D721Med (cell line): ENCODE data around the gene FBXO24.

Experiments
- DNase-seq: peaks from one replicate; pipeline ENCODE4 v3.0.0; 2011; ENCODE audit warnings: low spot score; ENCODE audit not compliant: insufficient read length
- FAIRE-seq: peaks from 2 replicates; lab custom pipeline; 2011; peaks lifted over from hg19 to GRCh38; lab: Jason Lieb, UNC
- TF ChIP-seq, protein P1 (sequence below): IDR thresholded peaks from 2 replicates; pipeline ENCODE4 v1.5.1; 2012; ENCODE audit warnings: mild to moderate bottlenecking, control low read depth; ENCODE audit not compliant: insufficient read depth; ENCODE audit errors: missing control alignments

FBXO24 gene

GRCh38 chr7:100590077-100590737, 4.1 kb downstream of the FBXO24 start:
- TF ChIP-seq, protein P1, sequence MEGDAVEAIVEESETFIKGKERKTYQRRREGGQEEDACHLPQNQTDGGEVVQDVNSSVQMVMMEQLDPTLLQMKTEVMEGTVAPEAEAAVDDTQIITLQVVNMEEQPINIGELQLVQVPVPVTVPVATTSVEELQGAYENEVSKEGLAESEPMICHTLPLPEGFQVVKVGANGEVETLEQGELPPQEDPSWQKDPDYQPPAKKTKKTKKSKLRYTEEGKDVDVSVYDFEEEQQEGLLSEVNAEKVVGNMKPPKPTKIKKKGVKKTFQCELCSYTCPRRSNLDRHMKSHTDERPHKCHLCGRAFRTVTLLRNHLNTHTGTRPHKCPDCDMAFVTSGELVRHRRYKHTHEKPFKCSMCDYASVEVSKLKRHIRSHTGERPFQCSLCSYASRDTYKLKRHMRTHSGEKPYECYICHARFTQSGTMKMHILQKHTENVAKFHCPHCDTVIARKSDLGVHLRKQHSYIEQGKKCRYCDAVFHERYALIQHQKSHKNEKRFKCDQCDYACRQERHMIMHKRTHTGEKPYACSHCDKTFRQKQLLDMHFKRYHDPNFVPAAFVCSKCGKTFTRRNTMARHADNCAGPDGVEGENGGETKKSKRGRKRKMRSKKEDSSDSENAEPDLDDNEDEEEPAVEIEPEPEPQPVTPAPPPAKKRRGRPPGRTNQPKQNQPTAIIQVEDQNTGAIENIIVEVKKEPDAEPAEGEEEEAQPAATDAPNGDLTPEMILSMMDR = no peak
- FAIRE-seq (no peak), DNase-seq (no peak)

DNA sequence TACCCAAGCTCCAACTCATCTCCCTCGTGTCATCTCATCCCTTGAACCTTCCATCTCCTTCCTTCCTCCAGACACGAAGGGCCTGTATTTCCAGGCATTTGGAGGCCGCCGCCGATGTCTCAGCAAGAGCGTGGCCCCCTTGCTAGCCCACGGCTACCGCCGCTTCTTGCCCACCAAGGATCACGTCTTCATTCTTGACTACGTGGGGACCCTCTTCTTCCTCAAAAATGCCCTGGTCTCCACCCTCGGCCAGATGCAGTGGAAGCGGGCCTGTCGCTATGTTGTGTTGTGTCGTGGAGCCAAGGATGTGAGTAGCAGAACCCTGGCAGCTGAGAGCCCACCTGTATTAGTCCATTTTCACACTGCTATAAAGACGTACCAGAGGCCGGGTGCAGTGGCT, 5.5 kb downstream of the FBXO24 start:
- FAIRE-seq (no peak), DNase-seq (no peak)
- TF ChIP-seq, protein P1 = no peak

DNA sequence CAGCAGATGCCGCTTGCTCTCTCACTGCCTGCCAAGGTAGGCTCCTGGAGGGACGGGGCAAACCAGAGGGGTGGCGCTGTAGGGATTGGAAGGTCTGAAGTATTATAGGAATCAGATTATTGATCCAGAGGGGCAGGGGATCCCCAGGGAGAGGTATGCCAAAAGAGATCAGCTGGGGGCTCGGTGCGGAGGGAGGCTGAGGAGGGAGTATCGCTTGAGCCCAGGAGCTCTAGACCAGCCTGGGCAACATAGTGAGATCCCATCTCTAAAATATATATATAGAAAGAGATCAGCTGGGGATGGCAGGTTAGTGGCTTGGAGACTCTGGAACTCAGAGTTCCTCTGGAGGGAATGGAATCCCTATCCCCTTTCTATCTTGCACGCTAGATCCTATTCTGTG, 9.1 kb downstream of the FBXO24 start:
- FAIRE-seq (no peak), DNase-seq (no peak)
- TF ChIP-seq, protein P1 = no peak

DNA sequence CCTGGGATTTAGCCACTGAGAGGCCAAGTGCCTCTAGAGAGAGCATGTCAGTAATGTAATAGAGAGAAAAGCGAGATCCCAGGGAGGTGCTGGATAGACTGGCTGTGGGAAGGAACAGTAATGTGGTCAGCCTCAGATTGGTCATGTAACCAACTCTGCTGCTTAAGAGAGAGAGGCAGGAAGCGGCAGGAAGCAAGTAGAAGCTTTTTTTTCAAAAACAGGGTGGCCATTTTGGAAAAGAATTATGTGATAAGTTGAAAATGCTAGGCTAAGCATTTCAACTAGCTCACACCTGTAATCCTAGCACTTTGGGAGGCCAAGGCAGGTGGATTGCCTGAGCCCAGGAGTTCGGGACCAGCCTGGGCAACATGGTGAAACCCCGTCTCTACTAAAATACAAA, 12.3 kb downstream of the FBXO24 start:
- no peak for FAIRE-seq
- DNase-seq = no peak
- TF ChIP-seq, protein P1 = no peak

- TF ChIP-seq, protein P1 = peak; percentile 30
- FAIRE-seq = no peak
These were observed 14.0 kb downstream of the FBXO24 start for GRCh38 chr7:100599911-100600729.

DNA sequence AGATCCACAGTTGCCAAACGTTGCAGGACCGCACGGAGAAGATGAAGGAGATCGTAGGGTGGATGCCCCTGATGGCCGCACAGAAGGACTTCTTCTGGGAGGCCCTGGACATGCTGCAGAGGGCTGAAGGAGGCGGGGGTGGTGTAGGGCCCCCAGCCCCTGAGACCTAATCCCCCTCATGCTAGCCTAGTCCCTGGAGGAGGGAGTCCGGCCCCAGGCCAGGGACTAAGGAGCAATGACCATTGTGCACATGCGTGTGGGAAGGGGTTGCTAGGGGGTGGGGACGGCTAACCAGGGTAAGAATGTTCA, 14.6 kb downstream of the FBXO24 start:
- FAIRE-seq (no peak), DNase-seq (no peak)
- TF ChIP-seq, protein P1 = no peak

More at GRCh38 chr7:100599911-100600729, 14.0 kb downstream of the FBXO24 start:
- no peak for DNase-seq
